Hepatocyte (in vitro differentiated cells): ENCODE results near the gene CARS1.
"Not testable (repeated sequence)": the region's sequence is repeated elsewhere in the genome, so short reads cannot be mapped to it uniquely, and the experiment has no call there.

Source experiments
- CTCF ChIP-seq: fragments of 200-600 bp; sonication (generic); IDR thresholded peaks from 2 replicates; pipeline ENCODE4 v1.5.1; 2016; ENCODE audit warnings: antibody characterized with exemption, mild to moderate bottlenecking; ENCODE audit not compliant: poor library complexity
- EZH2 ChIP-seq: fragments of 200-600 bp; sonication (generic); IDR thresholded peaks from 2 replicates; pipeline ENCODE4 v1.6.1; 2016; ENCODE audit warnings: antibody characterized with exemption, mild to moderate bottlenecking, borderline replicate concordance

- TF ChIP-seq CTCF, EZH2: not testable (repeated sequence)
Observed at GRCh38 chr11:3063876-3064275, 6.7 kb upstream of the CARS1 start.
